Hepatocyte (in vitro differentiated cells): ENCODE data around the gene FOXM1. TPM values are rescaled to one million over a fixed set of nuclear protein-coding genes. Genes with fewer than 3 reads are reported as not detected.

Experiments used
- DNase-seq: peaks from one replicate; pipeline ENCODE4 v3.0.0-alpha.2; 2016; ENCODE audit warnings: low spot score
- H2AFZ ChIP-seq: fragments of 200-600 bp; sonication (generic); 2 replicates; pipeline ENCODE4 v1.6.0; 2016; ENCODE audit warnings: antibody characterized with exemption, mild to moderate bottlenecking
- H3K27ac ChIP-seq: fragments of 200-600 bp; sonication (generic); 2 replicates; pipeline ENCODE4 v1.5.1; 2016; ENCODE audit warnings: mild to moderate bottlenecking
- H3K27me3 ChIP-seq: fragments of 200-600 bp; sonication (generic); 2 replicates; pipeline ENCODE4 v1.6.1; 2016
- H3K36me3 ChIP-seq: fragments of 200-600 bp; sonication (generic); replicated peaks from 2 replicates; pipeline ENCODE4 v1.5.1; 2016; ENCODE audit warnings: low read depth; ENCODE audit not compliant: insufficient read depth
- H3K4me1 ChIP-seq: fragments of 200-600 bp; sonication (generic); 2 replicates; pipeline ENCODE4 v1.5.1; 2016; ENCODE audit warnings: mild to moderate bottlenecking, moderate library complexity; ENCODE audit not compliant: insufficient read depth
- H3K4me2 ChIP-seq: fragments of 200-600 bp; sonication (generic); 2 replicates; pipeline ENCODE4 v1.6.0; 2016
- H3K4me3 ChIP-seq: fragments of 200-600 bp; sonication (generic); 2 replicates; pipeline ENCODE4 v1.5.1; 2016; ENCODE audit warnings: mild to moderate bottlenecking
- H3K79me2 ChIP-seq: fragments of 200-600 bp; sonication (generic); 2 replicates; pipeline ENCODE4 v1.6.0; 2017; ENCODE audit warnings: mild to moderate bottlenecking
- H3K9me2 ChIP-seq: fragments of 200-600 bp; sonication (generic); replicated peaks from 2 replicates; pipeline ENCODE4 v1.6.0; 2017; ENCODE audit warnings: mild to moderate bottlenecking; ENCODE audit not compliant: insufficient read depth
- H3K9me3 ChIP-seq: fragments of 200-600 bp; sonication (generic); 2 replicates; pipeline ENCODE4 v1.5.1; 2016; ENCODE audit warnings: low read depth, mild to moderate bottlenecking
- H4K20me1 ChIP-seq: fragments of 200-600 bp; sonication (generic); 2 replicates; pipeline ENCODE4 v1.6.0; 2016; ENCODE audit warnings: mild to moderate bottlenecking; ENCODE audit not compliant: insufficient read depth, poor library complexity, severe bottlenecking
- EZH2 ChIP-seq: fragments of 200-600 bp; sonication (generic); IDR thresholded peaks from 2 replicates; pipeline ENCODE4 v1.6.1; 2016; ENCODE audit warnings: antibody characterized with exemption, mild to moderate bottlenecking, borderline replicate concordance
- EZH2phosphoT487 ChIP-seq: fragments of 200-600 bp; sonication (generic); IDR thresholded peaks from one replicate; pipeline ENCODE4 v1.6.1; 2018; ENCODE audit warnings: antibody characterized with exemption, mild to moderate bottlenecking, low read depth, moderate library complexity; ENCODE audit not compliant: unreplicated experiment, severe bottlenecking
- WGBS: methylation state at CpG from one replicate; pipeline ENCODE4 v1.1.6; 2016; ENCODE audit warnings: low lambda C conversion rate; ENCODE audit errors: missing lambda C conversion rate; 5-methylcytosine and 5-hydroxymethylcytosine counted together
- polyA plus RNA-seq: library from polyadenylated mRNA; unstranded; fragments of >200 nt; fragmentation: Nextera tagmentation; extraction: Ambion mirVana; gene quantifications from 2 replicates; pipeline ENCODE4 v1.2.1, GENCODE V29; 2016
- total RNA-seq: library from RNA; depleted of rRNA; stranded (reverse); fragments of >200 nt; gene quantifications from 2 replicates; pipeline ENCODE4 v1.2.3, GENCODE V29; 2014
- TF ChIP-seq, protein P1 (sequence below): fragments of 200-600 bp; sonication (generic); IDR thresholded peaks from 2 replicates; pipeline ENCODE4 v1.5.1; 2016; ENCODE audit warnings: antibody characterized with exemption, mild to moderate bottlenecking; ENCODE audit not compliant: poor library complexity

The FOXM1 gene
- total and polyA plus RNA-seq, 2 experiments from 2014 or later, result 6.8 to 11.0 TPM

DNA sequence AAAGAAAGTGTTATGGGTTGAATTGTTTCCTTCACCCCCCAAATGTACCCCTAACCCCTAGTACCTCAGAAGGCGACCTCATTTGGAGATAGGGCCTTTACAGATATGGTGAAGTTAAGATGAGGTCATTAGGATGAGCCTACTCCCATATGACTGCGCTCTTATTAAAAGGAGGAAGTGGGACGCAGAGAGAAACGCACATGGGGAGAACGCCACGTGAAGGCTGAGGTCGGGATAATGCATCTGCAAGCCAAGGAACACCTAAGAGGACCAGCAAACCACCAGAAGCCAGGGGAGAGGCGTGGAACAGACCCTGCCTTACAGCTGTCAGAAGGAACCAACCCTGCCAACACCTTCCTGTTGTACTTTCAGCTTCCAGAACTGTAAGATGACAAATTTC lies 40.4 kb downstream of the FOXM1 start:
- Histone ChIP-seq H3K9me3 (no peaks in the 10 kb centered on the region), H3K27me3 (no peaks in the 10 kb centered on the region), H3K36me3 (no peaks in the 10 kb centered on the region), H2AFZ (no peak overlapping the region), H3K4me1 (peaks cover 8% of the 10 kb centered on the region), H4K20me1 (no peaks in the 10 kb centered on the region), H3K9me2 (no peaks in the 10 kb centered on the region), H3K27ac (no peak overlapping the region), H3K4me2 (no peak overlapping the region), H3K79me2 (no peaks in the 10 kb centered on the region), H3K4me3 (no peak overlapping the region)
- TF ChIP-seq, protein P1, sequence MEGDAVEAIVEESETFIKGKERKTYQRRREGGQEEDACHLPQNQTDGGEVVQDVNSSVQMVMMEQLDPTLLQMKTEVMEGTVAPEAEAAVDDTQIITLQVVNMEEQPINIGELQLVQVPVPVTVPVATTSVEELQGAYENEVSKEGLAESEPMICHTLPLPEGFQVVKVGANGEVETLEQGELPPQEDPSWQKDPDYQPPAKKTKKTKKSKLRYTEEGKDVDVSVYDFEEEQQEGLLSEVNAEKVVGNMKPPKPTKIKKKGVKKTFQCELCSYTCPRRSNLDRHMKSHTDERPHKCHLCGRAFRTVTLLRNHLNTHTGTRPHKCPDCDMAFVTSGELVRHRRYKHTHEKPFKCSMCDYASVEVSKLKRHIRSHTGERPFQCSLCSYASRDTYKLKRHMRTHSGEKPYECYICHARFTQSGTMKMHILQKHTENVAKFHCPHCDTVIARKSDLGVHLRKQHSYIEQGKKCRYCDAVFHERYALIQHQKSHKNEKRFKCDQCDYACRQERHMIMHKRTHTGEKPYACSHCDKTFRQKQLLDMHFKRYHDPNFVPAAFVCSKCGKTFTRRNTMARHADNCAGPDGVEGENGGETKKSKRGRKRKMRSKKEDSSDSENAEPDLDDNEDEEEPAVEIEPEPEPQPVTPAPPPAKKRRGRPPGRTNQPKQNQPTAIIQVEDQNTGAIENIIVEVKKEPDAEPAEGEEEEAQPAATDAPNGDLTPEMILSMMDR, result no peak
- TF ChIP-seq EZH2 (no peak), EZH2phosphoT487 (no peak)
- 84% methylated on average over 8 of the region's 8 CpGs for WGBS
- no peak for DNase-seq

DNA sequence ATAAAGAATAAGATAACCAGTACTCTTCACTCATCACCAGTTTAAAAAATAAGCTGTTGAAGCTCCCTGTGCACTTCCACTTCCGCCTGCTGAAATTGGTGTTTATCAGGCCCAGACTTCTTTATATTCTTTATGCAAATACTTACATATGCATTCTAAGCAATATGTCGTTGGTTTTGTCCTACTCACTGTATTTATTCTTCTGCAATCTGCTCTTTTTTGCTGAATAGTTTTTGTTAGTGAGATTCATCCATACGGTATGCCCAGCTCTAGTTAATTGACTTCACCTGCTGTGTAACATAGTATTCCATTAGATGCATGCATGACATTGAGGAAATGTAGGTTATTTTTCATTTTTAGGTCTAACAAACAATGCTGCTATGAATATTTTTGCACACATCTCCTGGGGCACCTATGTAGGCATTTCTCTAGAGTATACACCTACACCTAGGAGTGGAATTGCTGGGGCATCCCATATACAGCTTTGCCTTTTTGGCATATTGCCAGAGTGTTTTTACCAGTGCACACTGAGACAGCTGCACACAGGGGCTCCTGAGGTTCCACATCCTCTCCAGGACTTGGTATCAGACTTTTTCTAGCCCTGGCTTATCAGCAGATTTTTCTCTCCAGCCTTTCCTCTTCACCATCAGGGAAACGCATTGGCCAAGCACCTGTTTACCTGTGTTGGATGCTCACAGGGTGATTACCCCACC lies 41.1 kb downstream of the FOXM1 start:
- Histone ChIP-seq H2AFZ (no peak overlapping the region), H3K27me3 (no peaks in the 10 kb centered on the region), H3K4me2 (peak overlapping the region; percentile 67), H3K9me3 (no peaks in the 10 kb centered on the region), H3K4me3 (no peak overlapping the region), H3K4me1 (peaks cover 8% of the 10 kb centered on the region), H4K20me1 (no peaks in the 10 kb centered on the region), H3K27ac (no peak overlapping the region), H3K9me2 (no peaks in the 10 kb centered on the region), H3K79me2 (no peaks in the 10 kb centered on the region), H3K36me3 (no peaks in the 10 kb centered on the region)
- TF ChIP-seq, protein P1, result no peak
- TF ChIP-seq EZH2phosphoT487, result no peak
- DNase-seq, result no peak
- WGBS, result 78% methylated on average over 4 of the region's 4 CpGs

DNA sequence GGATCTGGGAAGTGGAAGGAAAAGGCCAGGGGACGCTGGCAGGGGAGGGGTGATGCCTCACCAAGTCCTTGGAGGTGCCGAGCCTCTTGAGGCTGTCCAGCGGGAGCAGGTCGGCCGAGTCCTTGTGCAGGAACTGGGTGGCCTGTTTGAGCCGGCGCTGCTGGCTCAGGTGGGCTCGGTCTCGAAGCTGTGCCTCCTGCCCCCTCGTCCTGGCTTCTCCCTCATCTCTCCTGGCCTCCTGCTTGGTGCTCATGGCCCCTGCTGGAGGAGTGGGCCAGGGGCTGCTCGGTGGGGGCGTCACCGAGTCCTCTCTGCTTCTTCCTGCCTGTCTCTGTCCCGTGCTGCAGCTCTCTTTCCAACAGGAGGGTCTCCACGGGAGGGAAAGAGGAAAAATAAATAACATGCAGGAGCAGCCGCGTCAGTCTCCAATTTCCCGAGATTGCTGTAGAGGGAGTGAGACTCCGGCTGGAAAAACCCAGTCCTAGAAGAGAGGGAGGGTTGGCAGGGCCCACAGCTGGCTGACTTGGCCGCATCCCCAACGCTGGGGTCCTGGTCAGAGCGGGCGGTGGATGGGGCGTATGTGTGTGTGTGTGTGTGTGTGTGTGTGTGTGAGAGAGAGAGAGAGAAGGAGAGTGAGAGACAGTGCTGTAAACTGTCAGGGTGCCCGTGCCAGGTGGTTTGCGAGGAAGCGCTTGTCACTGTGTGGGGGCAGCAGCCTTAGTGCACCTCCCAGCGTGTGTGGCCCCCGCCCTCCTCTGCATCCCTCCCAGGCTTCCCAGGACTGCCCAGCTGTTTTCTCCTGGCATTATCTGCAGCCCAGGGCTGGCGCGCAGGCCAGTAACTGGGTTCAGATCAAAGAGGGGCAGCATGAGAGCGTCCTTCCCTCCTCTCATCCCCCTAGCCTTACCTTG lies 42.1 kb downstream of the FOXM1 start, which contains the start of gene NRIP2:
NRIP2 (minus strand) TSS at position 455 of the 911 bp plus-strand sequence; CDS start at position 403, 52 bp downstream.
- WGBS, result 37% methylated on average over 32 of the region's 32 CpGs
- Histone ChIP-seq H4K20me1 (no peaks in the 10 kb centered on the region), H3K4me1 (peaks cover 8% of the 10 kb centered on the region), H3K79me2 (no peaks in the 10 kb centered on the region), H3K36me3 (no peaks in the 10 kb centered on the region), H3K9me3 (no peaks in the 10 kb centered on the region), H3K27ac (peak within 1 kb of the TSS; percentile 63), H3K4me2 (peak within 1 kb of the TSS; percentile 67), H2AFZ (no peak within 1 kb of the TSS), H3K4me3 (no peak within 1 kb of the TSS), H3K9me2 (no peaks in the 10 kb centered on the region), H3K27me3 (no peaks in the 10 kb centered on the region)
- TF ChIP-seq, protein P1, result peak; percentile 35
- TF ChIP-seq EZH2phosphoT487, result no peak
- peak; percentile 80 for DNase-seq
